GM12873 (cell line): ENCODE results near the gene TUBG2.

Source experiments
- CTCF ChIP-seq: IDR thresholded peaks from 2 replicates; pipeline ENCODE4 v1.5.1; 2012; ENCODE audit warnings: low read depth, mild to moderate bottlenecking, moderate library complexity, low read length, control low read depth; ENCODE audit not compliant: insufficient read depth; ENCODE audit errors: missing control alignments

The TUBG2 gene

GRCh38 chr17:42692489-42692888 is 33.4 kb downstream of the TUBG2 start:
- no peak for TF ChIP-seq CTCF

- no peak for TF ChIP-seq CTCF
These were observed 35.4 kb downstream of the TUBG2 start for GRCh38 chr17:42694524-42694923.

GRCh38 chr17:42695500-42695899 is 36.4 kb downstream of the TUBG2 start:
- no peak for TF ChIP-seq CTCF

- TF ChIP-seq CTCF = no peak
These were observed 38.2 kb downstream of the TUBG2 start for GRCh38 chr17:42697108-42697811.

GRCh38 chr17:42698736-42699414 is 39.8 kb downstream of the TUBG2 start:
- TF ChIP-seq CTCF = no peak

- TF ChIP-seq CTCF = no peak
These were observed 40.3 kb downstream of the TUBG2 start for GRCh38 chr17:42699415-42699740.

GRCh38 chr17:42700586-42701289 is 41.7 kb downstream of the TUBG2 start:
- TF ChIP-seq CTCF = no peak
